Measurements from ENCODE around the gene TGFBR3L. TPM values are rescaled to one million over a fixed set of nuclear protein-coding genes. Genes with fewer than 3 reads are reported as not detected.

Gene TGFBR3L
- total and polyA plus RNA-seq, 2 of the 13 experiments (the other 11 are each of a cell fraction or from before 2014, with no cell fraction given): 0.20 to 1.0 TPM

DNA sequence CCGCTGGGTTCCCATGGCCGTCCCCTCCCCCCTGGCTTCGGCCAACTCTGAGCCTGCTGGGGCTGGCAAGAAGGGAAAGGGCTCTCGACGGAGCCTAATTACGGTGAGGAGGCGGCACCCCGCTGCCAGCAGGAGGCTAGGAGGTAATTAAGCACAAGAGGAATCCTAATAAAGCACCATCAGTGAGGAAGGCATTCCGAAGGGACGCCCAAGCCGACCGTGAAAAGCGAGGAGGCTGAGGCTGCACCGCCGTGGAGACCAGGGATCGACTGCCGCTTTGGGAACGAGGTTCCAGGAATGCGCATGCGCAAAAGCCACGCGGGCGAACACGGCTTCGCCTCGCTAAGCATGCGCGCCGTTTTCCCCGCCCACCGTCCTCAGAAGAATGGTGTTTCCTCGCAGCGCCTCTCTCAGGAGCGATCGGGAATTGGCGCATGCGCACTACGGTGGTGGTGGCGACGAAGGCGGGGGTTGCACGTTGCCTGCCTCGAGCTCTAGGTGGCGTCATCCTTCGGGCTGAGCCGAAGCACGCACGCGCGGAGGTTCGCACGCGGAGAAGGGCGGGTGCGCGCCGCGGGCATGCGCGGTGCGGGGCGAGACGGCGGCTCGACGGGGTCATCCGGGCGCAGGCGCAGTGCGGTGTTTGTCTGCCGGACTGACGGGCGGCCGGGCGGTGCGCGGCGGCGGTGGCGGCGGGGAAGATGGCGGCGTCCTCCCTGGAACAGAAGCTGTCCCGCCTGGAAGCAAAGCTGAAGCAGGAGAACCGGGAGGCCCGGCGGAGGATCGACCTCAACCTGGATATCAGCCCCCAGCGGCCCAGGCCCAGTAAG, 11.2 kb upstream of the TGFBR3L start, which contains the start of gene MAP2K7 (continued):
- TF ChIP-seq, protein P1, sequence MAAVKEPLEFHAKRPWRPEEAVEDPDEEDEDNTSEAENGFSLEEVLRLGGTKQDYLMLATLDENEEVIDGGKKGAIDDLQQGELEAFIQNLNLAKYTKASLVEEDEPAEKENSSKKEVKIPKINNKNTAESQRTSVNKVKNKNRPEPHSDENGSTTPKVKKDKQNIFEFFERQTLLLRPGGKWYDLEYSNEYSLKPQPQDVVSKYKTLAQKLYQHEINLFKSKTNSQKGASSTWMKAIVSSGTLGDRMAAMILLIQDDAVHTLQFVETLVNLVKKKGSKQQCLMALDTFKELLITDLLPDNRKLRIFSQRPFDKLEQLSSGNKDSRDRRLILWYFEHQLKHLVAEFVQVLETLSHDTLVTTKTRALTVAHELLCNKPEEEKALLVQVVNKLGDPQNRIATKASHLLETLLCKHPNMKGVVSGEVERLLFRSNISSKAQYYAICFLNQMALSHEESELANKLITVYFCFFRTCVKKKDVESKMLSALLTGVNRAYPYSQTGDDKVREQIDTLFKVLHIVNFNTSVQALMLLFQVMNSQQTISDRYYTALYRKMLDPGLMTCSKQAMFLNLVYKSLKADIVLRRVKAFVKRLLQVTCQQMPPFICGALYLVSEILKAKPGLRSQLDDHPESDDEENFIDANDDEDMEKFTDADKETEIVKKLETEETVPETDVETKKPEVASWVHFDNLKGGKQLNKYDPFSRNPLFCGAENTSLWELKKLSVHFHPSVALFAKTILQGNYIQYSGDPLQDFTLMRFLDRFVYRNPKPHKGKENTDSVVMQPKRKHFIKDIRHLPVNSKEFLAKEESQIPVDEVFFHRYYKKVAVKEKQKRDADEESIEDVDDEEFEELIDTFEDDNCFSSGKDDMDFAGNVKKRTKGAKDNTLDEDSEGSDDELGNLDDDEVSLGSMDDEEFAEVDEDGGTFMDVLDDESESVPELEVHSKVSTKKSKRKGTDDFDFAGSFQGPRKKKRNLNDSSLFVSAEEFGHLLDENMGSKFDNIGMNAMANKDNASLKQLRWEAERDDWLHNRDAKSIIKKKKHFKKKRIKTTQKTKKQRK (IDR thresholded peaks at IDR 0.05; ENCODE audit: low read length): no peak
- TF ChIP-seq TSC22D2 (CRISPR knock-in tag; IDR thresholded peaks at IDR 0.05; ENCODE audit: borderline replicate concordance): peak; percentile 90; the same call in 1 of the 2 replicates
- TF ChIP-seq ZNF713 (CRISPR knock-in tag; IDR thresholded peaks at IDR 0.05): no peak
- peak; percentile 65 for TF ChIP-seq AGO1 (IDR thresholded peaks at IDR 0.05; ENCODE audit: low read depth, low read length, poor library complexity, severe bottlenecking)
- peak; percentile 83; the same call in 1 of the 2 replicates for TF ChIP-seq RFXANK (CRISPR knock-in tag; IDR thresholded peaks at IDR 0.05)
- TF ChIP-seq PPARG (CRISPR knock-in tag; conservative IDR thresholded peaks at IDR 0.05): peak; percentile 43
- peak; percentile 95 for TF ChIP-seq RNF2 (conservative IDR thresholded peaks at IDR 0.05; ENCODE audit: low read depth)
- TF ChIP-seq PHF8 (CRISPR knock-in tag; IDR thresholded peaks at IDR 0.05): peak; percentile 69
- TF ChIP-seq, protein P2, sequence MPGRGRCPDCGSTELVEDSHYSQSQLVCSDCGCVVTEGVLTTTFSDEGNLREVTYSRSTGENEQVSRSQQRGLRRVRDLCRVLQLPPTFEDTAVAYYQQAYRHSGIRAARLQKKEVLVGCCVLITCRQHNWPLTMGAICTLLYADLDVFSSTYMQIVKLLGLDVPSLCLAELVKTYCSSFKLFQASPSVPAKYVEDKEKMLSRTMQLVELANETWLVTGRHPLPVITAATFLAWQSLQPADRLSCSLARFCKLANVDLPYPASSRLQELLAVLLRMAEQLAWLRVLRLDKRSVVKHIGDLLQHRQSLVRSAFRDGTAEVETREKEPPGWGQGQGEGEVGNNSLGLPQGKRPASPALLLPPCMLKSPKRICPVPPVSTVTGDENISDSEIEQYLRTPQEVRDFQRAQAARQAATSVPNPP (CRISPR knock-in tag; IDR thresholded peaks at IDR 0.05): no peak; the same call in 1 of the 2 replicates
- TF ChIP-seq, protein P3, sequence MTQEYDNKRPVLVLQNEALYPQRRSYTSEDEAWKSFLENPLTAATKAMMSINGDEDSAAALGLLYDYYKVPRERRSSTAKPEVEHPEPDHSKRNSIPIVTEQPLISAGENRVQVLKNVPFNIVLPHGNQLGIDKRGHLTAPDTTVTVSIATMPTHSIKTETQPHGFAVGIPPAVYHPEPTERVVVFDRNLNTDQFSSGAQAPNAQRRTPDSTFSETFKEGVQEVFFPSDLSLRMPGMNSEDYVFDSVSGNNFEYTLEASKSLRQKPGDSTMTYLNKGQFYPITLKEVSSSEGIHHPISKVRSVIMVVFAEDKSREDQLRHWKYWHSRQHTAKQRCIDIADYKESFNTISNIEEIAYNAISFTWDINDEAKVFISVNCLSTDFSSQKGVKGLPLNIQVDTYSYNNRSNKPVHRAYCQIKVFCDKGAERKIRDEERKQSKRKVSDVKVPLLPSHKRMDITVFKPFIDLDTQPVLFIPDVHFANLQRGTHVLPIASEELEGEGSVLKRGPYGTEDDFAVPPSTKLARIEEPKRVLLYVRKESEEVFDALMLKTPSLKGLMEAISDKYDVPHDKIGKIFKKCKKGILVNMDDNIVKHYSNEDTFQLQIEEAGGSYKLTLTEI (CRISPR knock-in tag; conservative IDR thresholded peaks at IDR 0.05): no peak
- TF ChIP-seq NFKB2 (CRISPR knock-in tag; IDR thresholded peaks at IDR 0.05; ENCODE audit: borderline replicate concordance): peak; percentile 95
- TF ChIP-seq ZBTB42 (CRISPR knock-in tag; IDR thresholded peaks at IDR 0.05): 0 out of 2 replicates have a peak, but pooled peaks have one; percentile 73
- TF ChIP-seq, protein P4, sequence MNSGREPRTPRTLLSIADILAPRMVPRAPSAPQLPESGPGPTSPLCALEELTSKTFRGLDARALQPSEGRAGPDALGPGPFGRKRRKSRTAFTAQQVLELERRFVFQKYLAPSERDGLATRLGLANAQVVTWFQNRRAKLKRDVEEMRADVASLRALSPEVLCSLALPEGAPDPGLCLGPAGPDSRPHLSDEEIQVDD (CRISPR knock-in tag; IDR thresholded peaks at IDR 0.05; ENCODE audit: borderline replicate concordance): no peak; the same call in 1 of the 2 replicates
- no peak; the same call in 1 of the 2 replicates for TF ChIP-seq SIN3A (IDR thresholded peaks at IDR 0.05; ENCODE audit: borderline replicate concordance, low read depth, low read length)
- peak; percentile 56 for TF ChIP-seq GATAD2A (CRISPR knock-in tag; IDR thresholded peaks at IDR 0.05)
- TF ChIP-seq, protein P5, sequence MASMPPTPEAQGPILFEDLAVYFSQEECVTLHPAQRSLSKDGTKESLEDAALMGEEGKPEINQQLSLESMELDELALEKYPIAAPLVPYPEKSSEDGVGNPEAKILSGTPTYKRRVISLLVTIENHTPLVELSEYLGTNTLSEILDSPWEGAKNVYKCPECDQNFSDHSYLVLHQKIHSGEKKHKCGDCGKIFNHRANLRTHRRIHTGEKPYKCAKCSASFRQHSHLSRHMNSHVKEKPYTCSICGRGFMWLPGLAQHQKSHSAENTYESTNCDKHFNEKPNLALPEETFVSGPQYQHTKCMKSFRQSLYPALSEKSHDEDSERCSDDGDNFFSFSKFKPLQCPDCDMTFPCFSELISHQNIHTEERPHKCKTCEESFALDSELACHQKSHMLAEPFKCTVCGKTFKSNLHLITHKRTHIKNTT (CRISPR knock-in tag; IDR thresholded peaks at IDR 0.05): no peak
- no peak for TF ChIP-seq CENPX (CRISPR knock-in tag; IDR thresholded peaks at IDR 0.05)
- no peak for TF ChIP-seq SNAI1 (CRISPR knock-in tag; IDR thresholded peaks at IDR 0.05; ENCODE audit: borderline replicate concordance)
- TF ChIP-seq RBM22 (optimal IDR thresholded peaks at IDR 0.05; ENCODE audit: low read length): no peak
- no peak for TF ChIP-seq MYNN (CRISPR knock-in tag; IDR thresholded peaks at IDR 0.05; ENCODE audit: low read depth)
- peak; percentile 97; the same call in 1 of the 2 replicates for TF ChIP-seq ZNF124 (CRISPR knock-in tag; IDR thresholded peaks at IDR 0.05)
- TF ChIP-seq EED (CRISPR knock-in tag; IDR thresholded peaks at IDR 0.05): no peak; the same call in 1 of the 2 replicates

All from HepG2 (cell line).